ENCODE data around the gene FGD3. TPM values are rescaled to one million over a fixed set of nuclear protein-coding genes. Genes with fewer than 3 reads are reported as not detected.
A peak's percentile ranks its signal among the peaks of the same experiment; 100 is the strongest.

The FGD3 gene
- total and polyA plus RNA-seq, 9 of the 15 experiments (the other 6 are each of a cell fraction or from before 2014, with no cell fraction given): 0.07 to 1.3 (median 0.29) TPM

DNA sequence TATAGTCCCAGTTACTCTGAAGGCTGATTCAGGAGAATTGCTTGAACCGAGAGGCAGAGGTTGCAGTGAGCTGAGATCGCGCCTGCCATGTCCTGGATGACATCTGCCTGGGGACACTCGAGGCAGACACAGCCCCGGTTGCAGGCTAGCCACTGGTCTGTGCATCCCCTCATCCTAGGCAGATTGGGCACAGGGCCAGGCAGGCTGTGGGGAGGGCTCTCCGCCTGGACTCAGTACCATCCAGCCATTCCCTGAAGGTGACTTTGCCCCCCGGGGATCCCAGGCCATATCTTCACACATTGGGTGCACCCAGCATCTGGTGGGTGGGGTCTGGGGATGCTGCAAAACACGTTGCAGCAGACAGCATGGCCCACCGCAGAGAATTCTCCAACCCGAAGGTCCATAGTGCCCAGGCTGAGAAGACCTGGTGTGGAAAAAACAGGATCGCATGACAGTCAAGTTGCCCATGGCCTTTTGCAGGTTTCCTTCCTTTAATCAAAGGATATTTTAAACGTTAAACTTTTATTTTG lies 60.3 kb downstream of the FGD3 start:
- no peak overlapping the region for H3K4me2 ChIP-seq (ENCODE audit: insufficient read depth, low read length)
- intact Hi-C loops (cut with micrococcal nuclease) (no loop called here), in situ Hi-C loops (cut with MboI) (loop anchor here (25.0 kb wide), 1 partner anchor 305 kb away; no protein-coding TSS in a partner anchor)
- H3K4me1 ChIP-seq (replicated peaks in 1 of 2; ENCODE audit: control insufficient read depth in 2 of 2, insufficient read depth in 2 of 2, low read length in 2 of 2): peaks cover 9 to 13% of the 10 kb centered on the region in 2 experiments; a peak in 4 of 5 replicates
- no peaks in the 10 kb centered on the region for H3K9me1 ChIP-seq (ENCODE audit: control insufficient read depth, insufficient read depth, low read length)
- DNase-seq (ENCODE audit: extremely low read depth in 1 of 4, low spot score in 3 of 4): peak in 1 of 4 experiments; percentile 6
- no peak for ATAC-seq
- no peaks in the 10 kb centered on the region for H3K36me3 ChIP-seq (ENCODE audit: control insufficient read depth, insufficient read depth, low read length)
- H3K9ac ChIP-seq (ENCODE audit: insufficient read depth in 1 of 2, low read depth in 2 of 2, low read length in 2 of 2): peak overlapping the region in 1 of 2 experiments; percentile 26; a peak in 1 of 4 replicates
- H2AFZ ChIP-seq (ENCODE audit: low read depth, low read length): no peak overlapping the region
- no peaks in the 10 kb centered on the region for H3K9me3 ChIP-seq (replicated peaks; ENCODE audit: control insufficient read depth, insufficient read depth, low read depth, low read length)
- WGBS (ENCODE audit: insufficient coverage, low coverage, missing lambda C conversion rate): 14% methylated on average over 12 of the region's 12 CpGs
- no TSS peak for BruUV-seq (replicated peaks)
- ChIA-PET POLR2A (no interaction called here), CTCF (ENCODE audit: low intra/inter-chr PET ratio) (no interaction called here)
- no peaks in the 10 kb centered on the region for H4K20me1 ChIP-seq (replicated peaks; ENCODE audit: control insufficient read depth, insufficient read depth, low read length)
- H3K4me3 ChIP-seq: no peak overlapping the region
- no peaks in the 10 kb centered on the region for H3K79me2 ChIP-seq (ENCODE audit: control insufficient read depth, insufficient read depth, low read length)
- H3K27ac ChIP-seq (ENCODE audit: extremely low read depth, low read depth, low read length): no peak overlapping the region
- FAIRE-seq: no peak
- H3K27me3 ChIP-seq (ENCODE audit: control insufficient read depth in 2 of 2, insufficient read depth in 2 of 2, low read length in 2 of 2): peaks cover 3 to 40% of the 10 kb centered on the region in 2 experiments; a peak in 3 of 5 replicates
- TF ChIP-seq MAFK (IDR thresholded peaks at IDR 0.05; ENCODE audit: low read length): no peak
- TF ChIP-seq RCOR1 (IDR thresholded peaks at IDR 0.05; ENCODE audit: borderline replicate concordance in 1 of 2, low read depth in 2 of 2, low read length in 2 of 2): no peak
- TF ChIP-seq HOMEZ (CRISPR knock-in tag; IDR thresholded peaks at IDR 0.05): no peak
- no peak for TF ChIP-seq KAT2B (IDR thresholded peaks at IDR 0.05; ENCODE audit: low read depth, low read length)
- TF ChIP-seq SUPT5H (IDR thresholded peaks at IDR 0.05): no peak
- TF ChIP-seq RBM22 (IDR thresholded peaks at IDR 0.05; ENCODE audit: low read depth, low read length, poor library complexity, severe bottlenecking): no peak
- no peak for TF ChIP-seq CBX3 (IDR thresholded peaks at IDR 0.05; ENCODE audit: borderline replicate concordance in 1 of 2, low read length in 2 of 2)
- TF ChIP-seq ZC3H8 (IDR thresholded peaks at IDR 0.05): no peak
- TF ChIP-seq RREB1 (CRISPR knock-in tag; IDR thresholded peaks at IDR 0.05): no peak
- TF ChIP-seq PHF20 (IDR thresholded peaks at IDR 0.05; ENCODE audit: partially characterized antibody): no peak
- no peak for TF ChIP-seq POLR3A (IDR thresholded peaks at IDR 0.05; ENCODE audit: borderline replicate concordance, extremely low read depth, insufficient read depth, insufficient read length)
- TF ChIP-seq, protein P1, sequence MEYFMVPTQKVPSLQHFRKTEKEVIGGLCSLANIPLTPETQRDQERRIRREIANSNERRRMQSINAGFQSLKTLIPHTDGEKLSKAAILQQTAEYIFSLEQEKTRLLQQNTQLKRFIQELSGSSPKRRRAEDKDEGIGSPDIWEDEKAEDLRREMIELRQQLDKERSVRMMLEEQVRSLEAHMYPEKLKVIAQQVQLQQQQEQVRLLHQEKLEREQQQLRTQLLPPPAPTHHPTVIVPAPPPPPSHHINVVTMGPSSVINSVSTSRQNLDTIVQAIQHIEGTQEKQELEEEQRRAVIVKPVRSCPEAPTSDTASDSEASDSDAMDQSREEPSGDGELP (CRISPR knock-in tag; IDR thresholded peaks at IDR 0.05; ENCODE audit: borderline replicate concordance): no peak

Measured in K562 (cell line).